Keratinocyte (primary cell): ENCODE measurements around the gene IARS1. TPM values are rescaled to one million over a fixed set of nuclear protein-coding genes. Genes with fewer than 3 reads are reported as not detected.

Experiments used
- DNase-seq: peaks from one replicate; pipeline ENCODE4 v3.0.0-alpha.2; 2011; ENCODE audit warnings: low read depth, missing footprints, low spot score
- FAIRE-seq: peaks from 2 replicates; lab custom pipeline; 2011; peaks lifted over from hg19 to GRCh38; lab: Jason Lieb, UNC
- H2AFZ ChIP-seq: 2 replicates; pipeline ENCODE4 v1.6.0; 2012; ENCODE audit warnings: low read length, control low read depth, inconsistent platforms; ENCODE audit not compliant: control insufficient read depth
- H3K27ac ChIP-seq: 2 replicates; pipeline ENCODE4 v1.5.1; 2011; ENCODE audit warnings: low read length; ENCODE audit not compliant: control insufficient read depth, insufficient read depth
- H3K27me3 ChIP-seq: 3 replicates; pipeline ENCODE4 v1.6.0; 2011; ENCODE audit warnings: low read length; ENCODE audit not compliant: control insufficient read depth, insufficient read depth; ENCODE audit errors: extremely low read depth
- H3K36me3 ChIP-seq, 2 experiments: 2 replicates in 1 of 2; 3 replicates in 1 of 2; pipeline ENCODE4 v1.5.1; 2011; ENCODE audit warnings: low read length in 2 of 2, mild to moderate bottlenecking in 1 of 2; ENCODE audit not compliant: control insufficient read depth in 2 of 2, insufficient read depth in 2 of 2; ENCODE audit errors: extremely low read depth in 1 of 2
- H3K4me1 ChIP-seq: 3 replicates; pipeline ENCODE4 v1.5.1; 2011; ENCODE audit warnings: low read length; ENCODE audit not compliant: control insufficient read depth, insufficient read depth; ENCODE audit errors: extremely low read depth
- H3K4me2 ChIP-seq: 3 replicates; pipeline ENCODE4 v1.6.0; 2011; ENCODE audit warnings: low read depth, low read length; ENCODE audit not compliant: control insufficient read depth, insufficient read depth; ENCODE audit errors: extremely low read depth
- H3K4me3 ChIP-seq, 3 experiments: fragments of 200-600 bp in 1 of 3; sonication (generic) in 1 of 3; 2 replicates in 2 of 3; 3 replicates in 1 of 3; pipeline ENCODE4 v1.5.1; 2011 to 2016; ENCODE audit warnings: low read length in 3 of 3, mild to moderate bottlenecking in 3 of 3, control low read depth in 2 of 3, inconsistent platforms in 1 of 3, low read depth in 1 of 3, mixed read lengths in 1 of 3, mixed run types in 1 of 3, moderate library complexity in 1 of 3; ENCODE audit not compliant: control insufficient read depth in 2 of 3, insufficient read depth in 2 of 3; ENCODE audit errors: extremely low read depth in 1 of 3
- H3K79me2 ChIP-seq: 2 replicates; pipeline ENCODE4 v1.6.0; 2012; ENCODE audit warnings: low read length; ENCODE audit not compliant: control insufficient read depth, insufficient read depth
- H3K9ac ChIP-seq: 3 replicates; pipeline ENCODE4 v1.6.0; 2011; ENCODE audit warnings: low read length; ENCODE audit not compliant: control insufficient read depth, insufficient read depth; ENCODE audit errors: extremely low read depth
- H3K9me1 ChIP-seq: 3 replicates; pipeline ENCODE4 v1.6.0; 2011; ENCODE audit warnings: low read length; ENCODE audit not compliant: control insufficient read depth, insufficient read depth; ENCODE audit errors: extremely low read depth
- H3K9me3 ChIP-seq: 2 replicates; pipeline ENCODE4 v1.5.1; 2012; ENCODE audit warnings: low read depth, low read length; ENCODE audit not compliant: control insufficient read depth
- H4K20me1 ChIP-seq: 3 replicates; pipeline ENCODE4 v1.6.0; 2011; ENCODE audit warnings: low read length; ENCODE audit not compliant: control insufficient read depth, insufficient read depth; ENCODE audit errors: extremely low read depth
- CTCF ChIP-seq, 3 experiments: IDR thresholded peaks in 1 of 3; conservative IDR thresholded peaks in 1 of 3; optimal IDR thresholded peaks in 1 of 3; 2 replicates in 2 of 3; 3 replicates in 1 of 3; pipeline versions ENCODE3 to v1.5.1; 2011; ENCODE audit warnings: low read length in 3 of 3, mild to moderate bottlenecking in 3 of 3, moderate library complexity in 2 of 3, control low read depth in 1 of 3, inconsistent platforms in 1 of 3; ENCODE audit not compliant: insufficient read depth in 2 of 3; ENCODE audit errors: extremely low read depth in 1 of 3
- EZH2 ChIP-seq: IDR thresholded peaks from one replicate; pipeline ENCODE4 v1.6.1; 2012; ENCODE audit warnings: inconsistent platforms, mild to moderate bottlenecking, low read length, moderate library complexity
- dilution Hi-C: fragments of 300-500 bp; cut with MboI; formaldehyde crosslinking; loops from one replicate; pipeline ENCODE4 v1.7.0; 2020; ENCODE audit warnings: low sequenced_read_pairs; ENCODE audit not compliant: extremely low pct_ligation_motif_present
- polyA plus RNA-seq, 5 experiments: library from polyadenylated mRNA; depleted of rRNA in 3 of 5; stranded (reverse) in 3 of 5; stranded (forward) in 1 of 5; unstranded in 1 of 5; fragments of >200 nt; gene quantifications; 1 replicate in 1 of 5; 2 replicates in 3 of 5; 3 replicates in 1 of 5; pipeline versions ENCODE4 v1.2.1 to v1.2.3, GENCODE V29; 2011 to 2012; ENCODE audit warnings: missing spikeins in 2 of 5, low read depth in 1 of 5, low replicate concordance in 1 of 5

IARS1 gene
- polyA plus RNA-seq, 1 donor (not counting 4 experiments of a cell fraction or from before 2014, with no cell fraction given) = 88.4 TPM

GRCh38 chr9:92266486-92266885 is 27.0 kb downstream of the IARS1 start:
- Histone ChIP-seq H3K9ac (no peak overlapping the region), H3K4me2 (no peak overlapping the region), H3K27ac (no peak overlapping the region), H2AFZ (no peak overlapping the region), H3K36me3 (peaks cover 44 to 76% of the 10 kb centered on the region in 2 experiments), H4K20me1 (no peaks in the 10 kb centered on the region), H3K9me1 (no peaks in the 10 kb centered on the region), H3K4me3 (no peak overlapping the region), H3K27me3 (no peaks in the 10 kb centered on the region), H3K79me2 (no peaks in the 10 kb centered on the region), H3K4me1 (no peaks in the 10 kb centered on the region), H3K9me3 (no peaks in the 10 kb centered on the region)
- DNase-seq = no peak
- no peak for FAIRE-seq
- TF ChIP-seq EZH2 (no peak), CTCF (optimal IDR thresholded peaks at IDR 0.05 in 1 of 3, IDR thresholded peaks at IDR 0.05 in 1 of 3, conservative IDR thresholded peaks at IDR 0.05 in 1 of 3; ENCODE audit: extremely low read depth in 1 of 3, insufficient read depth in 2 of 3, low read length in 3 of 3) (no peak)
- dilution Hi-C loops = no loop called here

- TF ChIP-seq EZH2 (no peak), CTCF (optimal IDR thresholded peaks at IDR 0.05 in 1 of 3, IDR thresholded peaks at IDR 0.05 in 1 of 3, conservative IDR thresholded peaks at IDR 0.05 in 1 of 3; ENCODE audit: extremely low read depth in 1 of 3, insufficient read depth in 2 of 3, low read length in 3 of 3) (no peak)
- DNase-seq = no peak
- Histone ChIP-seq H4K20me1 (no peaks in the 10 kb centered on the region), H3K4me1 (no peaks in the 10 kb centered on the region), H3K4me3 (no peak overlapping the region), H3K9ac (no peak overlapping the region), H3K27me3 (no peaks in the 10 kb centered on the region), H3K4me2 (no peak overlapping the region), H3K36me3 (peaks cover 43 to 69% of the 10 kb centered on the region in 2 experiments), H3K27ac (no peak overlapping the region), H2AFZ (no peak overlapping the region), H3K9me1 (no peaks in the 10 kb centered on the region), H3K79me2 (no peaks in the 10 kb centered on the region), H3K9me3 (no peaks in the 10 kb centered on the region)
- dilution Hi-C loops = no loop called here
- FAIRE-seq = no peak
Observed at GRCh38 chr9:92265154-92265553, 28.3 kb downstream of the IARS1 start.
